K562 (cell line): ENCODE data around the gene ZSCAN12. TPM values are rescaled to one million over a fixed set of nuclear protein-coding genes. Genes with fewer than 3 reads are reported as not detected.

Experiments used
- ATF4 ChIP-seq: fragments of 450-650 bp; formaldehyde crosslinking; IDR thresholded peaks from 2 replicates; pipeline ENCODE4 v1.4.0; 2022; ENCODE audit warnings: mild to moderate bottlenecking, moderate library complexity
- CEBPB ChIP-seq: fragments of 450-650 bp; IDR thresholded peaks from 2 replicates; pipeline ENCODE4 v1.6.1; 2016; ENCODE audit warnings: missing genetic modification characterization, missing compliant biosample characterization
- DEAF1 ChIP-seq: fragments of 450-650 bp; formaldehyde crosslinking; IDR thresholded peaks from 2 replicates; pipeline ENCODE4 v1.4.0; 2020; ENCODE audit warnings: mild to moderate bottlenecking, moderate library complexity
- HMGN3 ChIP-seq: IDR thresholded peaks from 2 replicates; pipeline ENCODE4 v1.6.1; 2011; ENCODE audit warnings: borderline replicate concordance, low read depth, mild to moderate bottlenecking, mixed read lengths, low read length; ENCODE audit not compliant: insufficient read length; ENCODE audit errors: extremely low read depth
- KLF16 ChIP-seq: IDR thresholded peaks from 2 replicates; pipeline ENCODE4 v1.6.1; 2016; ENCODE audit warnings: antibody characterized with exemption
- PRDM10 ChIP-seq: fragments of 450-650 bp; IDR thresholded peaks from 2 replicates; pipeline ENCODE4 v1.6.1; 2018; ENCODE audit not compliant: partially characterized antibody
- RBM25 ChIP-seq: fragments of 200-400 bp; formaldehyde crosslinking; IDR thresholded peaks from 2 replicates; pipeline ENCODE4 v1.6.1; 2018; ENCODE audit warnings: low read length, low read depth, moderate library complexity; ENCODE audit not compliant: severe bottlenecking
- RBM34 ChIP-seq: fragments of 200-400 bp; formaldehyde crosslinking; IDR thresholded peaks from 2 replicates; pipeline ENCODE4 v1.6.1; 2018; ENCODE audit warnings: low read length, borderline replicate concordance; ENCODE audit not compliant: insufficient read depth
- RNF219 ChIP-seq: fragments of 250-450 bp; sonication (Bioruptor Pico); IDR thresholded peaks from 2 replicates; pipeline ENCODE4 v1.5.0; 2022; ENCODE audit warnings: mild to moderate bottlenecking
- SAFB2 ChIP-seq: fragments of 200-400 bp; formaldehyde crosslinking; IDR thresholded peaks from 2 replicates; pipeline ENCODE4 v1.6.1; 2018; ENCODE audit warnings: borderline replicate concordance, low read length, low read depth, moderate library complexity; ENCODE audit not compliant: severe bottlenecking
- SNAPC5 ChIP-seq: fragments of 250-450 bp; sonication (Bioruptor Pico); IDR thresholded peaks from 2 replicates; pipeline ENCODE4 v1.8.0; 2021; ENCODE audit warnings: moderate library complexity, mild to moderate bottlenecking, inconsistent platforms
- SOX6 ChIP-seq: fragments of 450-650 bp; IDR thresholded peaks from 2 replicates; pipeline ENCODE4 v1.6.1; 2014; ENCODE audit warnings: mild to moderate bottlenecking
- SREBF2 ChIP-seq: sonication (generic); formaldehyde crosslinking; IDR thresholded peaks from 2 replicates; pipeline ENCODE4 v1.4.0; 2020; ENCODE audit warnings: mild to moderate bottlenecking, missing genetic modification reagents
- TCF15 ChIP-seq: fragments of 250-450 bp; sonication (Bioruptor Pico); IDR thresholded peaks from 2 replicates; pipeline ENCODE4 v1.8.0; 2022; ENCODE audit warnings: moderate library complexity, mild to moderate bottlenecking, inconsistent platforms
- ZFP91 ChIP-seq: sonication (generic); formaldehyde crosslinking; IDR thresholded peaks from 2 replicates; pipeline ENCODE4 v1.8.0; 2022; ENCODE audit warnings: mild to moderate bottlenecking, missing genetic modification reagents
- ZNF121 ChIP-seq: sonication (generic); formaldehyde crosslinking; conservative IDR thresholded peaks from 2 replicates; pipeline ENCODE4 v1.8.0; 2022; ENCODE audit warnings: missing genetic modification reagents
- ZNF124 ChIP-seq: sonication (generic); formaldehyde crosslinking; IDR thresholded peaks from 2 replicates; pipeline ENCODE4 v1.8.1; 2022; ENCODE audit warnings: missing genetic modification reagents
- ZNF184 ChIP-seq: sonication (generic); formaldehyde crosslinking; IDR thresholded peaks from 2 replicates; pipeline ENCODE4 v1.5.0; 2020; ENCODE audit warnings: missing genetic modification reagents
- polyA plus RNA-seq, 8 experiments: library from polyadenylated mRNA; depleted of rRNA in 4 of 8; stranded (reverse) in 5 of 8; unstranded in 3 of 8; fragments of >200 nt; fragmentation: Nextera tagmentation in 2 of 8; fragmentation: Illumina TruSeq in 1 of 8; extraction: Ambion mirVana in 2 of 8; extraction: Trizol in 1 of 8; gene quantifications; 2 replicates each; pipeline versions ENCODE4 v1.2.1 to v1.2.3, GENCODE V29; 2011 to 2014; ENCODE audit warnings: inconsistent platforms in 1 of 8, missing spikeins in 1 of 8
- total RNA-seq, 7 experiments: library from RNA; depleted of rRNA in 6 of 7; stranded (reverse); fragments of >200 nt in 6 of 7; fragmentation: Illumina TruSeq in 2 of 7; extraction: Trizol in 2 of 7; gene quantifications; 2 replicates each; pipeline versions ENCODE4 v1.2.1 to v1.2.3, GENCODE V29; 2011 to 2021; ENCODE audit warnings: low replicate concordance in 1 of 7

ZSCAN12 gene
- total and polyA plus RNA-seq, 9 of the 15 experiments (the other 6 are each of a cell fraction or from before 2014, with no cell fraction given): 2.5 to 19.6 (median 12.5) TPM

- TF ChIP-seq SREBF2: no peak
- TF ChIP-seq RBM25: no peak
- no peak for TF ChIP-seq SOX6
- no peak for TF ChIP-seq SNAPC5 (CRISPR knock-in tag)
- TF ChIP-seq CEBPB (tag): no peak
- no peak for TF ChIP-seq RBM34
- no peak for TF ChIP-seq DEAF1 (CRISPR knock-in tag)
- no peak for TF ChIP-seq HMGN3
- no peak for TF ChIP-seq PRDM10
- TF ChIP-seq RNF219 (CRISPR knock-in tag): no peak
- no peak for TF ChIP-seq ZNF124 (CRISPR knock-in tag)
- TF ChIP-seq ZNF184: no peak
- TF ChIP-seq TCF15: no peak
- no peak; the same call in 1 of the 2 replicates for TF ChIP-seq ATF4 (CRISPR knock-in tag)
- TF ChIP-seq ZFP91: no peak
- no peak for TF ChIP-seq SAFB2
- TF ChIP-seq KLF16: no peak
- TF ChIP-seq ZNF121 (CRISPR knock-in tag): no peak
These were observed 42.5 kb downstream of the ZSCAN12 start (continued) for GRCh38 chr6:28357036-28357435.
